ENCODE measurements around the gene HNRNPDL.

Gene HNRNPDL

GRCh38 chr4:82430964-82431745 lies 893 bp upstream of the HNRNPDL start:
- Histone ChIP-seq H3K36me3 (ENCODE audit: low read length) (peaks cover 28% of the 10 kb centered on the region), H2AFZ (ENCODE audit: low read depth, low read length, severe bottlenecking) (no peak overlapping the region)

GRCh38 chr4:82429728-82430192 lies 502 bp downstream of the HNRNPDL start:
- Histone ChIP-seq H2AFZ (ENCODE audit: low read depth, low read length, severe bottlenecking) (no peak overlapping the region), H3K9ac (ENCODE audit: low read length) (peak overlapping the region; percentile 97), H3K36me3 (ENCODE audit: low read length) (peaks cover 41% of the 10 kb centered on the region), H3K4me3 (ENCODE audit: insufficient read depth, low read length, poor library complexity, severe bottlenecking) (peak overlapping the region; percentile 64), H3F3A (ENCODE audit: insufficient read depth) (peaks cover 38% of the 10 kb centered on the region), H3K4me2 (ENCODE audit: low read depth, low read length, poor library complexity, severe bottlenecking) (peak overlapping the region; percentile 56), H3K27ac (ENCODE audit: low read depth, low read length) (peak overlapping the region; percentile 91), H3K9me2 (replicated peaks; ENCODE audit: insufficient read depth, low read length) (no peaks in the 10 kb centered on the region), H3K27me3 (ENCODE audit: low read length) (no peaks in the 10 kb centered on the region), H4K20me1 (ENCODE audit: low read depth, low read length) (peaks cover 42% of the 10 kb centered on the region), H3K79me2 (ENCODE audit: insufficient read depth, low read length) (peaks cover 72% of the 10 kb centered on the region), H3K9me3 (ENCODE audit: insufficient read depth, low read length) (no peaks in the 10 kb centered on the region)
- TF ChIP-seq EZH2phosphoT487 (conservative IDR thresholded peaks at IDR 0.05; ENCODE audit: low read length) (no peak), CTCF (IDR thresholded peaks at IDR 0.05; ENCODE audit: insufficient read depth, low read length, poor library complexity, severe bottlenecking) (no peak)

More at GRCh38 chr4:82430964-82431745, 893 bp upstream of the HNRNPDL start:
- H4K20me1 ChIP-seq (ENCODE audit: low read depth, low read length): peaks cover 32% of the 10 kb centered on the region
- peak overlapping the region; percentile 91 for H3K27ac ChIP-seq (ENCODE audit: low read depth, low read length)
- H3F3A ChIP-seq (ENCODE audit: insufficient read depth): peaks cover 25% of the 10 kb centered on the region
- TF ChIP-seq EZH2phosphoT487 (conservative IDR thresholded peaks at IDR 0.05; ENCODE audit: low read length): no peak
- TF ChIP-seq CTCF (IDR thresholded peaks at IDR 0.05; ENCODE audit: insufficient read depth, low read length, poor library complexity, severe bottlenecking): no peak
- H3K4me2 ChIP-seq (ENCODE audit: low read depth, low read length, poor library complexity, severe bottlenecking): peak overlapping the region; percentile 95
- peak overlapping the region; percentile 97 for H3K9ac ChIP-seq (ENCODE audit: low read length)
- H3K4me3 ChIP-seq (ENCODE audit: insufficient read depth, low read length, poor library complexity, severe bottlenecking): peak overlapping the region; percentile 82
- no peaks in the 10 kb centered on the region for H3K27me3 ChIP-seq (ENCODE audit: low read length)
- H3K9me3 ChIP-seq (ENCODE audit: insufficient read depth, low read length): no peaks in the 10 kb centered on the region
- H3K9me2 ChIP-seq (replicated peaks; ENCODE audit: insufficient read depth, low read length): no peaks in the 10 kb centered on the region
- H3K79me2 ChIP-seq (ENCODE audit: insufficient read depth, low read length): peaks cover 85% of the 10 kb centered on the region

GRCh38 chr4:82428969-82429727 lies 1.1 kb downstream of the HNRNPDL start:
- Histone ChIP-seq H3K4me2 (ENCODE audit: low read depth, low read length, poor library complexity, severe bottlenecking) (peak overlapping the region; percentile 85), H3K79me2 (ENCODE audit: insufficient read depth, low read length) (peaks cover 69% of the 10 kb centered on the region), H3K4me3 (ENCODE audit: insufficient read depth, low read length, poor library complexity, severe bottlenecking) (peak overlapping the region; percentile 67), H4K20me1 (ENCODE audit: low read depth, low read length) (peaks cover 43% of the 10 kb centered on the region), H3K27ac (ENCODE audit: low read depth, low read length) (peak overlapping the region; percentile 91), H3F3A (ENCODE audit: insufficient read depth) (peaks cover 44% of the 10 kb centered on the region), H3K27me3 (ENCODE audit: low read length) (no peaks in the 10 kb centered on the region), H3K9me3 (ENCODE audit: insufficient read depth, low read length) (no peaks in the 10 kb centered on the region), H3K36me3 (ENCODE audit: low read length) (peaks cover 44% of the 10 kb centered on the region), H3K9me2 (replicated peaks; ENCODE audit: insufficient read depth, low read length) (no peaks in the 10 kb centered on the region), H3K9ac (ENCODE audit: low read length) (peak overlapping the region; percentile 97), H2AFZ (ENCODE audit: low read depth, low read length, severe bottlenecking) (no peak overlapping the region)
- no peak for TF ChIP-seq EZH2phosphoT487 (conservative IDR thresholded peaks at IDR 0.05; ENCODE audit: low read length)
- peak; percentile 40 for TF ChIP-seq CTCF (IDR thresholded peaks at IDR 0.05; ENCODE audit: insufficient read depth, low read length, poor library complexity, severe bottlenecking)

Measured in SU-DHL-6 (cell line).